OCI-LY3 (cell line): ENCODE data around the gene USP27X.

Source experiments
- EZH2phosphoT487 ChIP-seq: fragments of 200-600 bp; shearing (Covaris generic); IDR thresholded peaks from 2 replicates; pipeline ENCODE4 v1.6.1; 2018; ENCODE audit warnings: antibody characterized with exemption, mixed run types, low read depth
- TF ChIP-seq, protein P1 (sequence below): fragments of 200-600, 300-600 bp; sonication (generic); IDR thresholded peaks from 2 replicates; pipeline ENCODE4 v1.5.1; 2014; ENCODE audit warnings: antibody characterized with exemption, low read length, low read depth

GRCh38 chrX:49915361-49916222, 36.3 kb downstream of the USP27X start:
- TF ChIP-seq, protein P1, sequence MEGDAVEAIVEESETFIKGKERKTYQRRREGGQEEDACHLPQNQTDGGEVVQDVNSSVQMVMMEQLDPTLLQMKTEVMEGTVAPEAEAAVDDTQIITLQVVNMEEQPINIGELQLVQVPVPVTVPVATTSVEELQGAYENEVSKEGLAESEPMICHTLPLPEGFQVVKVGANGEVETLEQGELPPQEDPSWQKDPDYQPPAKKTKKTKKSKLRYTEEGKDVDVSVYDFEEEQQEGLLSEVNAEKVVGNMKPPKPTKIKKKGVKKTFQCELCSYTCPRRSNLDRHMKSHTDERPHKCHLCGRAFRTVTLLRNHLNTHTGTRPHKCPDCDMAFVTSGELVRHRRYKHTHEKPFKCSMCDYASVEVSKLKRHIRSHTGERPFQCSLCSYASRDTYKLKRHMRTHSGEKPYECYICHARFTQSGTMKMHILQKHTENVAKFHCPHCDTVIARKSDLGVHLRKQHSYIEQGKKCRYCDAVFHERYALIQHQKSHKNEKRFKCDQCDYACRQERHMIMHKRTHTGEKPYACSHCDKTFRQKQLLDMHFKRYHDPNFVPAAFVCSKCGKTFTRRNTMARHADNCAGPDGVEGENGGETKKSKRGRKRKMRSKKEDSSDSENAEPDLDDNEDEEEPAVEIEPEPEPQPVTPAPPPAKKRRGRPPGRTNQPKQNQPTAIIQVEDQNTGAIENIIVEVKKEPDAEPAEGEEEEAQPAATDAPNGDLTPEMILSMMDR: peak; percentile 80
- TF ChIP-seq EZH2phosphoT487: no peak
